HG03469 (cell line): ENCODE results near the gene TEX14.

ENCODE experiments used
- ATAC-seq: cut with Tn5 transposase; IDR thresholded peaks from one replicate; pipeline ENCODE4 v1.9.1; 2021; ENCODE audit warnings: mild to moderate bottlenecking, moderate library complexity, moderate number of reproducible peaks; ENCODE audit not compliant: unreplicated experiment

Gene TEX14

DNA sequence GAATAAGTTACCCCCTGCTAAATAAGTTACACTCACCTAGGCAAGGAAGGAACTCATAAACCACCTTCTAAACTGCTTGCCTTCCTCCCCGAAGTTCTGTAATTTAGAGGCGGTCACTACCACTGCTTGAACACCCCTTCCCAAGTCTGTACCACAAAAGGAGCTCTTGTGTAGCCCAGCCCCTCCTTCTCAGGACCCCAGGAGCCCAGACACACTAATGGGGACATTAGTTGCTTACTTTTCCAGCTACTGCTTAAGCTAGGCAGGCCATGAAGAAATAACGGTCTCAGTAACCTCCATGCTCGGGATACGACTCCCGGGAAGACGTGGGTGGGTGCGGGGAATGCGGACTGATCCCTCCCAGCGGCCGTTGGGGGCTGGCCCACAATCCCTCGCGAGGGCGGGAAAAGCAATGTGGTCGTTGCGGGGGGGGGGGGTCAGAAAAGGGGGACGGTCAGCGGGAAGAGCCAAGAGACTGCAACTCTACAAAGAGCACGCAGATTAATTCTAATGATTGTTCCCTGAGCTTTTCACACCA is at the start of gene TEX14:
Gene TEX14 (minus strand): TSS at position 345 of the 538 bp plus-strand sequence. CDS start 40,044 bp downstream, outside the sequence.
- ATAC-seq, result no peak

GRCh38 chr17:58741121-58741625 is 49.3 kb upstream of the TEX14 start:
- ATAC-seq, result no peak

- no peak for ATAC-seq
Observed at GRCh38 chr17:58734811-58735210, 43.0 kb upstream of the TEX14 start.

- no peak for ATAC-seq
Observed at GRCh38 chr17:58734040-58734439, 42.2 kb upstream of the TEX14 start.

DNA sequence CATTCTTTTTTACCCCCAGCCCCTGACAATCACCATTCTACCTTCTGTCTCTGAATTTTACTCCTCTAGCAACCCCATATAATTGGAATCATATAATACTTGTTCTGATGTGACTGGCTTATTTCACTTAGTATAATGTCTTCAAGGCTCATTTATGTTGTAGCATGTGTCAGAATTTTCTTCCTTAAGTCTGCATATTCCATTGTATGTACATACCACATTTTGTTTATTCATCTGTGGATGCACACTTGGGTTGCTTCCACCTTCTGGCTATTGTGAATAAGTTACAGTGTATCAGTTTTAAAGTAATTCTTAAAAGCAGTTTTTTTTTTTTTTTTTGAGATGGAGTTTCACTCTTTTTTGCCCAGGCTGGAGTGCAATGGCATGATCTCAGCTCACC is 39.1 kb upstream of the TEX14 start:
- no peak for ATAC-seq

GRCh38 chr17:58728798-58729197 is 37.0 kb upstream of the TEX14 start:
- ATAC-seq, result no peak

DNA sequence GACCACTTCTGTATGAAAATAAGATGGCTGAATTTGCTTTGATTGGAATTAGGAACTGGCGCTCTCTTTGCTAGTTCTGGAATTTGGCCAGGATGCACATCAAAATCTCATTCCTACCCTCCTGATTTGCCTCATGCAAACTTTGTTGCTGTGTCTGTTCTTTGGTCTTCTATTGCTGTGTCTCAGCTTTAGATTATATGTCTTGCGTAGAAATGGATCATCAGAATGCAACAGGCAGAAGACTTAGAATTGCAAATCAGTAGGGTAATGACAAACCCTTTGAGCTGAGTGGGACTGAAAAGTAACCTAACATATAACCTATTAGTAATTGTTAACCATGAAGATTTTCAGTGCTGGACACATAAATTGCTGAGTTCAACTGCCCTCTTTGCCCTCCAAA is 30.9 kb upstream of the TEX14 start:
- ATAC-seq, result no peak

- no peak for ATAC-seq
Observed at GRCh38 chr17:58722274-58722673, 30.4 kb upstream of the TEX14 start.

DNA sequence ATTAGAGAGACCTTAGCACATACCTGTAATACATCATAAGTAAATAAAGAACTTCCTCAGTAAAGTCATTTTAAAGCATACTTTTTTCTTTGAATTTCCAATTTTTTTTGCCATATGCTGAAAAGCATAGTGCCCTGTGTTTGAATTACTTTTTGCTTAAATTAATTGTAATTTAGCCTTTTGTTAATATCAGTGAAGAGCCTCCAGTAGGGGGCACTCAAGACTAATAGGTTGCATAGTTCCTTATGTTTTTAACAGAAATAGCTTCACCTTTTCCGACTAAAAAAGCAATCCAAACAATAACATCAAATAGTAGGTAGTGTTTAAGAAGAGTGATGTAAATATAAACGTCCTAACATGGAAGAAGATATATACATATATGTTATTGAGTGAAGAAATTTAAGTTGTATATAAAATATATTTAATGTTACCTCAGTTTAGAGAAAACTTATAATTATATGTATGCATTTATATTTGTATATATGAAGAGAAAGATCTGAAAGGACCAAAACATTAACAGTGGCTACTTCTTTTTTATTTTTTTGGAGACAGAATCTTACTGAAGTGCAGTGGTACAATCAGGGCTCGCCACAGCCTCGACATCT is 19.2 kb upstream of the TEX14 start:
- ATAC-seq, result no peak

DNA sequence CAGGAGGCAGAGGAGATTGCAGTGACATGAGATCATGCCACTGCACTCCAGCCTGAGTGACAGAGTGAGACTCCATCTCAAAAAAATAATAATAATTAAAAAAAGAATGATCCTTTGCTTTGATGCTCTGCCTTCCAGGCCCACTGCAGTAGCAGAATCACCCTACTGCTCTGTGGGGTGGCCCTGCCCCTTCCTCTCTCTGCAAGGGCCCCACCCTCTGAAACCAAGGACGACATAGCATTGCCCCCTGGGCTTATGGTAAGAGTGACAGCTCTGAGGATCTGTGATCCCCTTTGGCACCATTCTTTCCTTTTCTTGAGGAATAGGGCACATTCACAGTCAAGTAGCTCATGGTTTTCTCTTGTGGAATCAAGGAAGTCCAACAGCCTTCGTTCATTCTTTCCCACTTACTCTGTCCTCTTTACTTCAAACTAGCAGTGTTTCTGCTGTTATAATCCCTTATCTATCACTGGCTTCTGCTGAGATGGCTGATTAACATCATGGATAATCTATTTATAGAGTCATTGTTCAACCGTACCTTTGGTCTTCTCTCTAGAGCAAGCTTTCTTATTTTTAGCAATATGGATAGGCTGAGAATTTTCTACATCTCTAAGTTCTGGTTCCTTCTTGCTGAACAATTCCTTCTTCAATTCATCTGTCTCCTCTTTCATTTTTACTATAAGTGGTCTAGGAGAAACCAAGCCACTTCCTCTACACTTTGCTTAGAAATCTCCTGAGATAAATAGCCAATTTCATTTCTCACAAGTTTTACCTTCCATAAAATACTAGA is 14.7 kb upstream of the TEX14 start:
- ATAC-seq, result no peak

DNA sequence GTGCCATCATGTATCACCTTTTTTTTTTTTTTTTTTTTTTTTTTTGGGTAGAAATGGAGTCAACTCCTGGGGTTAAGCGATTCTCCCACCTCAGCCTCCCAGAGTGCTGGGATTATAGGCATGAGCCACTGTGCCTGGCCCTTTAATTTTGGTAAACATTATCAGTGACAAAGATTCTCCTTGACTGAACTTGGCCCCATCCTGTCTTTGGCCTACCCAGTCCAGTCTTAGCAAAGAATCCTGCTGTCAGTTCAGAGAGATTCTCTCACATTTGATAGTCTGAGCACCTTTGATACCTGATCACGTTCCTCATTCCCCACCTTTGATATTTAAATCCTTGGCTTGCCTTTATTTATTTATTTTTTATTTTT is 12.1 kb upstream of the TEX14 start:
- ATAC-seq, result no peak

DNA sequence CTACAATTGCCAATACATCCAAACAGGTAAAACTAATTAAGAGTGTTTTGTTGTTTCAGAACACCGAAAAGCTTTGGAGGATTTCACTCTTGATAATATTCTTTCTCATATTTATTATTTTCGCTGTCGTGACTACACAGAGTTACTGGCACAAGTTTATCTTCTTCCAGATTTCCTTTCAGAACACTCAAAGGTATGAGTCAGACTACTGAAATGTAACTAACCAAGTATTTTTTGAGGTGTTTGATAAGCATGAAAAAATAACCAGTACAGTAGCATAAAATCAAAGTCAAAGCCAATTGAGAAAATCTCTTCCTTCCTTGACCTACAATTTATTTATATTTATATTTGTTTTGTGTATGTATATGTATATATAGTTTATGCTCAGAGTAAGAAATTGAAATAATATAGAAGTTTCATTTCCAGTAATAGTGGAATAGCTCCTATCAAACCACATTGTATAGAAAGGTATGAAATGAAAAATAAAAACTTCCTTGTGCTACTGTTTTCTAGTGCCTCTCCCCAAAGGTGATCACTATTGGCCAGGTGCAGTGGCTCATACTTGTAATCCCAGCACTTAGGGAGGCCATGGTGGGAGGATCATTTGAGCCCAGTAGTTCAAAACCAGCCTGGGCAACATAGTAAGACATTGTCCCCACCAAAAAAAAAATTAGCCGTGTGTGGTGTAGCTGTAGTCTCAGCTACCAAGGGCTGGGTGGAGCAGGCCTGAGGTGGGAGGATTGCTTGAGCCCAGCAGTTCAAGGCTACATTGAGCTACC is 11.5 kb upstream of the TEX14 start:
- ATAC-seq, result no peak

DNA sequence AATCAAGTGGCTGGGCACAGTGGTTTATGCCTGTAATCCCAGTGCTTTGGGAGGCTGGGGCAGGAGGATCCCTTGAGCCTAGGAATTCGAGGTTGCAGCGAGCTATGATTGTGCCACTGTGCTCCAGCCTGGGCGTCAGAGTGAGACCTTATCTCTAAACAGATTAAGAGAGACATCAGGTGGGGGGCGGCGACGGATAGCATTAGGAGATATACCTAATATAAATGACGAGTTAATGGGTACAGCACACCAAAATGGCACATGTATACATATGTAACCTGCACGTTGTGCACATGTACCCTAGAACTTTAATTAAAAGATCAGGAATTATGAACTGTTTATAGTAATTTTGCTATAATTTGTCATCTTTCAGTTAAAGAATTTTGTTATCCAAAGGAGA is 10.9 kb upstream of the TEX14 start:
- ATAC-seq, result no peak

DNA sequence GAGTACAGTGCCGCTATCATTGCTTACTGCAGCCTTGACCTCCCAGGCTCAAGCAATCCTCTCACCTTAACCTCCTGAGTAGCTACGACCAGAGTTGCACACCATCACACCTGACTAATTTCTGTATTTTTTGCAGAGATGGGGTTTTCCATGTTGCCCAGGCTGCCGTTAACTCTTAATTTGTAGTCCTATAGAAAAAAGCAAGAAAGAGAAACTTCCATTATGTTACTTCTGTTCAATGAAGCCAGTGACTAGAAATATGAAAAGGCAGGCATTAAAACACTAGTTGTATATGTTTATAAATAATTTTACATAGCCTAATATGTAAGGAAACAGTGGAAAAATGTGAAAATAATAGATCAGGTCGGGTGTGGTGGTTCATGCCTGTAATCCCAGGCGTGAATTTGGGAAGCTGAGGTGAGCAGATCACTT is 10.2 kb upstream of the TEX14 start:
- no peak for ATAC-seq

- no peak for ATAC-seq
Observed at GRCh38 chr17:58699771-58700170, 7.9 kb upstream of the TEX14 start.

DNA sequence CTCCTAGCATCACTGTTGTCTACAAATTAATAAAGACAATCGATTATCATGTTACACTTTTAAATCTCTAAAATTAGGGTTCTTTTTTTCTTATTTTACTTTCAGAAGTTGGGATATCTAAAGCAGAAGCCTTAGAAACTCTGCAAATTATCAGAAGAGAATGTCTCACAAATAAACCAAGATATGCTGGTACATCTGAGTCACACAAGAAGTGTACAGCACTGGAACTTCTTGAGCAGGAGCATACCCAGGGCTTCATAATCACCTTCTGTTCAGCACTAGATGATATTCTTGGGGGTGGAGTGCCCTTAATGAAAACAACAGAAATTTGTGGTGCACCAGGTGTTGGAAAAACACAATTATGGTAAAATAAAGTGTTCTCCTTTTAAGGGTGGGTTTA is 3.0 kb upstream of the TEX14 start:
- no peak for ATAC-seq

DNA sequence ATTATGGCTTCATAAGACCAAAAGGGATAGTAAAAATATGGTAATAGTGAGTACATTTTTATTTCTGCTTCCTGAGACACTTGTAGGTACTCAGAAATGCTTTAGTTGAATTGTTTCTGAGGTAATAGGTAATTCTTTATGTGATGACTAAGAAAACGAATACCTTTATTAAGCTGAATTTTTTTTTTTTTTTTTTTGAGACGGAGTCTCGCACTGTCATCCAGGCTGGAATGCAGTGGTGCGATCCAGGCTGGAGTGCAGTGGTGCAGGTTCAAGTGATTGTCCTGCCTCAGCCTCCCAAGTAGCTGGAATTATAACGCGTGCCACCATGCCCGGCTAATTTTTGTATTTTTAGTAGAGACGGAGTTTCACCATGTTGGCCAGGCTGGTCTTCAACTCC is 2.5 kb upstream of the TEX14 start:
- ATAC-seq, result no peak

DNA sequence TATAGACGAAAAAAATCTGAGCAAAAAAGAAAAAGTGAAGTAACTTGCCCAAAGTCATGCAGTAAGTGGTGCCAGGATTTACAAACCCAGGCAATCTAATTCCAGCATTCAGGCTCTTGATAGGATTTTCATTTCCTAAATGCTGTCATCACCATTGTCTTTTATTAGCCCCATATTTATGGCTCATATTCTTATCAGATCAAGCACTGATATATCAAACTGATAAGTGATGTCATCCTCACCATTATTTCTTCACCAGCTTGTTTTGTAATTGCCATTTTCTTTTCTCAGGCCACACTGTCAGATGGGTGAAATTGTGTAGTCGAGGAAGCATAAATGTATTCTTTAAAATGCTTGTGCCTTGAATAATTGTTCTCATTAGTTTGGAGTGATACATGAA is 1.9 kb upstream of the TEX14 start:
- ATAC-seq, result no peak

GRCh38 chr17:58693208-58693607 is 1.4 kb upstream of the TEX14 start:
- no peak for ATAC-seq

DNA sequence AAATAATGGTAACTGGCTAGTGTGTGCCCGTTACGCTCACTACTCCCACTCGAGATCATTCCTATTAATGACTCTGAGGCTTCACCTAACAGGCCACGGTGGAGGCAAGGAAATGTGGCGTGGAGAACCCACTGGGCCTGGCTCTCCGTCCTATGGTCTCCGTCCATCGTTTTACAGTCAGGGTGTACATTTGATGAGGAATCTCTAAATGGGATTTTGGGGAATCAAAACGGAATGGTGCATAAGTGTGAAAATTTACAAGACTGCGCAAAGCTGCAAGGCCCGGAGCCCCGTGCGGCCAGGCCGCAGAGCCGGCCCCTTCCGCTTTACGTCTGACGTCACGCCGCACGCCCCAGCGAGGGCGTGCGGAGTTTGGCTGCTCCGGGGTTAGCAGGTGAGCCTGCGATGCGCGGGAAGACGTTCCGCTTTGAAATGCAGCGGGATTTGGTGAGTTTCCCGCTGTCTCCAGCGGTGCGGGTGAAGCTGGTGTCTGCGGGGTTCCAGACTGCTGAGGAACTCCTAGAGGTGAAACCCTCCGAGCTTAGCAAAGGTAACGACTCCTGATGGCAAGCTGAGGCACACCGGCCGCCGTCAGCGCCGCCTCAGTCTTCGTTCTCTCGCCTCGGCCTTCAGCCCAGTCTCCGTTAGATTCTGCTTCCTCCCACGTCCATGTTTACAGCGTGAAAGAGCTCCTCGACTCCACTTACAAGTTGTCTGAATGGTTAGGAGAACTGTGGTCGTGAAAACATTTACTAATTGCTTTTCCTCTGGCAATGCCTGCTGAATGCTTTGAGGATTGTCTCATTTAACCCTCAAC is 602 bp upstream of the TEX14 start, which contains the start of gene RAD51C:
Gene RAD51C (plus strand): TSS at position 364 of the 817 bp plus-strand sequence. CDS start 42 bp downstream, at position 406.
- peak; percentile 88 for ATAC-seq
